Posterior cingulate gyrus (tissue), 11 donors: ENCODE results near the gene CREBBP.

Source experiments
- DNase-seq, 10 donors: peaks; one replicate each; pipeline versions ENCODE4 v3.0.0 to v3.0.0-alpha.2; 2020 to 2021; ENCODE audit warnings: mixed read lengths in 3 of 10
- intact Hi-C: fragments of 100-400 bp; cut with DNase I; formaldehyde crosslinking; loops from one replicate; pipeline ENCODE4 v1.15.1; 2023

CREBBP gene

DNA sequence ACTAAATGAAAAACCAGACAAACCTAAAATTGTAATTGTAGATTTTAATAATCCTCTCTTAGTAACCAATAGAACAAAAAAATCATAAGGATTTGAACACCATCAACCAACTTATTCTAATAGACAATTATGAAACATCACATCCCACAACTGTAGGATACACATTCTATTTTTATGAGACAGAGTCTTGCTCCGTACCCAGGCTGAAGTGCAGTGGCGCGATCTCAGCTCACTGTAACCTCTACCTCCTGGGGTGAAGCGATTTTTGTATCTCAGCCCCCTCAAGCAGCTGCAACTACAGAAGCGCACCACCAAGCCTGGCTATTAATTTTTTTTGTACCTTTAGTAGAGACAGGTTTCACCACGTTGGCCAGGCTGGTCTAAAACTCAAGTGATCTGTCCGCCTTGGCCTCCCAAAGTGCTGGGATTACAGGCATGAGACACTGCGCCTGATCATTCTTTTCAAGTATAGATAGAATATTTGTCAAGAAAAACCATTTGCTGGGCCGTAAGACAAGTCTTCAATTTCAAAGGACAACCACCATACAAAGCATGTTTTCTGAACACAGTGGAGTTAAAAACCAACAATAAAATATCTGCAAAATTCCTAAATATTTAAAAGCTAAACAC lies 49.8 kb downstream of the CREBBP start:
- intact Hi-C loops = no loop called here
- no peak for DNase-seq

- DNase-seq = no peak
- intact Hi-C loops = no loop called here
Observed at GRCh38 chr16:3829631-3830536, 50.6 kb downstream of the CREBBP start.

DNA sequence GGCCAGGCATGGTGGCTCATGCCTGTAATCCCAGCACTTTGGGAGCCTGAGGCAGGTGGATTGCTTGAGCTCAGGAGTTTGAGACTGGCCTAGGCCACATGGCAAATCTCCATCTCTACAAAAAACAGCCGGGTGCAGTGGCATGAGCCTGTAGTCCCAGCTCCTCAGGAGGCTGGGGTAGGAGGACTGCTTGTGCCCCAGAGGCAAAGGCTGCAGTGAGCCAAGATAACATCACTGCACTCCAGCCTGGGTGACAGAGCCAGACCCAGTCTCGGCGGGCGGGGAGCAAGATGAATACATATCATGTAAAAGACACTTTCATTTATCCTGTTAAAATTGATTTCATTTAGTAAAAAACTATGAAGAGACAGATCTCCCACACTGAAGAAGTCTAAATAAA lies 54.6 kb downstream of the CREBBP start:
- intact Hi-C loops = no loop called here
- no peak for DNase-seq

- intact Hi-C loops = no loop called here
- no peak for DNase-seq
Observed at GRCh38 chr16:3825103-3825502, 55.4 kb downstream of the CREBBP start.

DNA sequence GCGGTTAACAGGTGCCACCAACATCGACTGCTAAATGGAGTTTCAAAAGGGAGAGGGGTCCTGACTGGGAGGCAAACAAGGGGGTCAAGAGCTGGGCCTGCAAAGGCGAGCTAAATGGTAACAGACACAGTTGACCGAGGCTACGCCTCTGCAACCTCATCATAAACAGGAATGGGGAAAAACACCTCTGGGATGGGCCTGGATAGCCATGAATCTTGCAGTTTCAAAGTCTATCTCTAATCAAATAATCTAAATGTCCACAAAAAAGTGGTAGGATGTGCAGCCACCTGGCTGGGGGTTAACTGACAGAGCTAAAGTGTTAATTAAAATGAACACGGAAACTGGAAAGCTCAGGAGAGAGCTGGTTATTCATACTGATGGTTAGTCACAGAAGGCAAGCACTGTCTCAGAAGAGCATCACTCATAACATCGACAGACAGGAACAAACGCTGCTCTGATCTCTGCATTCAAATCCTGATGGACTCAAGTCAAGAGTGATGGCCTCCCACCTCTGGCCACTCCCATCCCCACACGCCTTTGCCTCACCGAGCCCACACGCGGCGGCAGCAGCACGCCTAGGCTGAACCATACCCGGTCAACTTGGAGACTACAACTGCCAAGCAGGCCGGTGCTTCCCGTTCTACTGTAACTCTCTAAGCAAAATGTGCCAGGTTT lies 56.3 kb downstream of the CREBBP start:
- intact Hi-C loops = no loop called here

GRCh38 chr16:3823427-3823826 lies 57.1 kb downstream of the CREBBP start:
- DNase-seq = no peak
- intact Hi-C loops = no loop called here

More for the DNA sequence above, 56.3 kb downstream of the CREBBP start:
- no peak for DNase-seq

- no peak for DNase-seq
- intact Hi-C loops = no loop called here
Observed at GRCh38 chr16:3822366-3823045, 58.0 kb downstream of the CREBBP start.

- intact Hi-C loops = no loop called here
- no peak for DNase-seq
Observed at GRCh38 chr16:3821184-3821583, 59.3 kb downstream of the CREBBP start.

GRCh38 chr16:3819746-3820724 lies 60.5 kb downstream of the CREBBP start:
- intact Hi-C loops = no loop called here
- DNase-seq = no peak

- DNase-seq = no peak
- intact Hi-C loops = no loop called here
Observed at GRCh38 chr16:3819175-3819527, 61.4 kb downstream of the CREBBP start.

GRCh38 chr16:3816326-3816725 lies 64.2 kb downstream of the CREBBP start:
- no peak for DNase-seq
- intact Hi-C loops = no loop called here

DNA sequence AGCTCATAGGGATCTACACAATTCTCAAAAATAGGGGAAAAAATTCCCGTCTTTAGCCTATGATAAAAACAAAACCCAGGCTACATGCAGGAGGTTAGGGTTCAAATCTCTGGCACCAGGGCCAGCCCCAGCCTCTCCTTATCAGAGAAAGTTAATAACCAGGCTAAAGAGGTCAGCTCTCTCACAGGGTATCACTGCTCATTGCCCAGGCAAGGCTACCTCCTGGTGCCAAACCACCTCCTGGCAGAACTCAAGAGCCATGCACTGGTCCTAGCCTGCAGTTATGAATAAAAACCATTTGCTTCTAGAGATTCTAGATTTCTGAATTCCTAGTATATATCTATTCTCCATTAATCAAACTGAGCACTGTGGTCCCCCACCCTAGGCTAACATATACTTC lies 65.8 kb downstream of the CREBBP start:
- DNase-seq = no peak
- intact Hi-C loops = no loop called here

- intact Hi-C loops = no loop called here
- DNase-seq = no peak
Observed at GRCh38 chr16:3812469-3813172, 67.9 kb downstream of the CREBBP start.

- intact Hi-C loops = no loop called here
Observed at GRCh38 chr16:3810818-3811217, 69.7 kb downstream of the CREBBP start.

GRCh38 chr16:3810198-3810664 lies 70.3 kb downstream of the CREBBP start:
- no peak for DNase-seq
- intact Hi-C loops = no loop called here

More at GRCh38 chr16:3810818-3811217, 69.7 kb downstream of the CREBBP start:
- DNase-seq = no peak

DNA sequence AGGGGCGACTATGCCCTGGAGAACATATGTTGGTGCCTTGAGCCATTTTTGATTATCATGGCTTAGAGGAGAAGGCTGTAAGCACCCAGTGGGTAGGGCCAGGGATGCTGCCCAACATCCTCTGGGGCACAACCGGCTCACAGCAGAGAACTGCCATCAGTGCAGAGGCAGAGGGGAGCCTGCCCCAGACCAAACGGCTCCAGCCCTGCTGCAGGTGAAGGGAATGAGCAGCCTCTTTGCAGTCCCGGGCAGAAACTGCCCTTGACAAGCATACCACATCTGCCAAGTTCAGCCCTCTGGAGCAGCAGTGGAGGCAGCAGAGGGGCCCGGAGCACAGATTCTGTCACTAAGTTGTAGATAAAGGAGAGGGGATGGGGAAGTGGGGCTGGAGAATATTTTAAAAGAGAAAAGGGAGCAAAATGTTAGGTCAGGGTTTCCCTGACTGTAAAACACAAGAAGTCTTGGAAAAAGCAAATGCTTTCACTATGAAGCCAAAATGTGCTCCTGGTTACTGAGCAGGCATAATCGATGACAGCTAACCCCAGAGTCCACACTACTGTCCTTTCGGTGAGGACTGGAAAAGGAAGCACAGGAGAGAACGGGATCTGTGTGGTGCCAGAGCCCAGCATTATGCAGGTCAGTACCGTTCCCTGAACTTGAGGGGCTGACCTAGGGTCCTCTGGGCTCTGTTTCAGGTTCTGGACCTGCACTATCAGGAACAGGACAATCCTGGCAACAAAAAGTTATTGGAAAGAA lies 72.0 kb downstream of the CREBBP start:
- intact Hi-C loops = no loop called here
- DNase-seq = no peak

GRCh38 chr16:3807425-3808123 lies 72.9 kb downstream of the CREBBP start:
- intact Hi-C loops = no loop called here
- no peak for DNase-seq
